Neural progenitor cell (in vitro differentiated cells): ENCODE results near the gene TAOK1. TPM values are rescaled to one million over a fixed set of nuclear protein-coding genes. Genes with fewer than 3 reads are reported as not detected.

Experiments
- DNase-seq: peaks from one replicate; pipeline ENCODE4 v3.0.0-alpha.2; 2016; ENCODE audit warnings: low spot score
- H2AFZ ChIP-seq: fragments of 200-600 bp; sonication (generic); replicated peaks from 2 replicates; pipeline ENCODE4 v1.6.1; 2016; ENCODE audit warnings: antibody characterized with exemption
- H3F3A ChIP-seq: fragments of 200-600 bp; sonication (generic); 2 replicates; pipeline ENCODE4 v1.6.1; 2016; ENCODE audit warnings: antibody characterized with exemption, low read depth
- H3K27ac ChIP-seq: fragments of 200-600 bp; sonication (generic); 2 replicates; pipeline ENCODE4 v1.5.1; 2016; ENCODE audit warnings: mild to moderate bottlenecking
- H3K27me3 ChIP-seq: fragments of 200-600 bp; sonication (generic); 2 replicates; pipeline ENCODE4 v1.6.1; 2016; ENCODE audit warnings: mild to moderate bottlenecking, moderate library complexity
- H3K36me3 ChIP-seq: fragments of 200-600 bp; sonication (generic); 2 replicates; pipeline ENCODE4 v1.5.1; 2016
- H3K4me1 ChIP-seq: fragments of 200-600 bp; sonication (generic); 2 replicates; pipeline ENCODE4 v1.6.1; 2016; ENCODE audit warnings: mixed run types
- H3K4me2 ChIP-seq: fragments of 200-600 bp; sonication (generic); 2 replicates; pipeline ENCODE4 v1.6.1; 2016
- H3K4me3 ChIP-seq: fragments of 200-600 bp; sonication (generic); 2 replicates; pipeline ENCODE4 v1.5.1; 2016
- H3K79me2 ChIP-seq: fragments of 200-600 bp; sonication (generic); 2 replicates; pipeline ENCODE4 v1.6.1; 2016; ENCODE audit warnings: low read depth
- H3K9ac ChIP-seq: fragments of 200-600 bp; sonication (generic); 2 replicates; pipeline ENCODE4 v1.6.1; 2016
- H3K9me3 ChIP-seq: fragments of 200-600 bp; sonication (generic); 2 replicates; pipeline ENCODE4 v1.5.1; 2016; ENCODE audit warnings: low read depth
- H4K20me1 ChIP-seq: fragments of 200-600 bp; sonication (generic); 2 replicates; pipeline ENCODE4 v1.6.1; 2016; ENCODE audit warnings: low read depth
- H3K27ac Mint-ChIP-seq: 3 replicates; pipeline ENCODE4 v1.8.0; 2021; ENCODE audit warnings: mixed read lengths
- H3K27me3 Mint-ChIP-seq: 2 replicates; pipeline ENCODE4 v1.8.0; 2022; ENCODE audit warnings: low read depth, mild to moderate bottlenecking, inconsistent platforms, moderate library complexity, mixed read lengths; ENCODE audit not compliant: insufficient read depth
- H3K36me3 Mint-ChIP-seq: 3 replicates; pipeline ENCODE4 v1.8.0; 2021; ENCODE audit warnings: mixed read lengths
- H3K4me1 Mint-ChIP-seq: 3 replicates; pipeline ENCODE4 v1.8.0; 2021; ENCODE audit warnings: mixed read lengths
- H3K4me3 Mint-ChIP-seq: 3 replicates; pipeline ENCODE4 v1.8.0; 2021; ENCODE audit warnings: mild to moderate bottlenecking, moderate library complexity, mixed read lengths
- H3K9me3 Mint-ChIP-seq: 3 replicates; pipeline ENCODE4 v1.8.0; 2020; ENCODE audit warnings: mixed read lengths
- EZH2 ChIP-seq: fragments of 200-600 bp; sonication (generic); IDR thresholded peaks from 2 replicates; pipeline ENCODE4 v1.6.1; 2017; ENCODE audit warnings: antibody characterized with exemption, mild to moderate bottlenecking, moderate library complexity
- EZH2phosphoT487 ChIP-seq: fragments of 200-600 bp; sonication (generic); IDR thresholded peaks from 2 replicates; pipeline ENCODE4 v1.6.1; 2017; ENCODE audit warnings: antibody characterized with exemption
- total RNA-seq: library from RNA; depleted of rRNA; stranded (reverse); fragments of >200 nt; gene quantifications from 2 replicates; pipeline ENCODE4 v1.2.3, GENCODE V29; 2015; ENCODE audit warnings: low replicate concordance
- TF ChIP-seq, protein P1 (sequence below): fragments of 200-600 bp; sonication (generic); IDR thresholded peaks from 2 replicates; pipeline ENCODE4 v1.5.1; 2017; ENCODE audit warnings: antibody characterized with exemption, mild to moderate bottlenecking

Gene TAOK1
- total RNA-seq, 1 donor from 2014 or later, result 125 TPM

DNA sequence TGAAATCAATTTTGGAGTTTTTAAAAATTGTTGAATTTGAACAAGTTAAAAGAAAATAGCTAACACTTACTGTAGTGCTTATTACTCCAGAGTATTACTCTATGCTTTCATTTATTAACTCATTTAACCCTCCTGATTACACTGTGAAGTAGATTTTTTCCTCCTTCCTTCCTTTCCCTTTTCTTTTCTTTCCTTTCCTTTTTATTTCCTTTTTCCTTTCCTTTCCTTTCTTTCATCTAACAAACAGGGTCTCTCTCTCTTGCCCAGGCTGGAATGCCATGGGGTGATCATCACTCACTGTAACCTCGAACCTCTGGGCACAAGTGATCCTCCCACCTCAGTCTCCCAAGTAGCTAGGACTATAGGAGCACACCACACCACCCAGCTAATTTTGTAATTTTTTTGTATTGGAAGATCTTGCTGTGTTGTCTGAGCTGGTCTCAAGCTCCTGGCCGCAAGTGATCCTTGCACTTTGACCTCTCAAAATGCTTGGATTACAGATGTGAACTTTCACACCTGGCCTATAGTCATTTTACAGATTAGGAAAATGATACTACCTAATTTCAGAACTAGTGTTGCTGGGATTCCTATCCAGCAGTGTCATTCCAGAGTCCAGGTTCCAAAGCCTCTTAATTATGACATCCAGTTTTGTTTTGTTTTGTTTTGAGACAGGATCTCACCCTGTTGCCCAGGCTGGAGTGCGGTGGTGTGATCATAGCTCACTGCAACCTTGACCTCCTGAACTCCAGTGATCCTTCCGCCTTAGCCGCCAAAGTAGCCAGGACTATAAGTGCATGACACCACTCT is 59.9 kb downstream of the TAOK1 start:
- Histone ChIP-seq H4K20me1 (peaks cover 61% of the 10 kb centered on the region), H3K4me1 (no peaks in the 10 kb centered on the region), H3K9me3 (peaks cover 5% of the 10 kb centered on the region), H3K4me3 (no peak overlapping the region), H3K27me3 (no peaks in the 10 kb centered on the region), H3K9ac (no peak overlapping the region), H3K79me2 (peaks cover 98% of the 10 kb centered on the region), H3K27ac (peak overlapping the region; percentile 27), H3K36me3 (peaks cover 21% of the 10 kb centered on the region), H3K4me2 (no peak overlapping the region), H3F3A (peaks cover 6% of the 10 kb centered on the region), H2AFZ (no peak overlapping the region)
- Mint-ChIP-seq H3K36me3 (peaks cover 27% of the 10 kb centered on the region), H3K27me3 (no peaks in the 10 kb centered on the region), H3K4me1 (peaks cover 3% of the 10 kb centered on the region), H3K27ac (no peak overlapping the region), H3K4me3 (no peak overlapping the region), H3K9me3 (peaks cover 11% of the 10 kb centered on the region)
- TF ChIP-seq EZH2 (no peak), EZH2phosphoT487 (no peak)
- TF ChIP-seq, protein P1, sequence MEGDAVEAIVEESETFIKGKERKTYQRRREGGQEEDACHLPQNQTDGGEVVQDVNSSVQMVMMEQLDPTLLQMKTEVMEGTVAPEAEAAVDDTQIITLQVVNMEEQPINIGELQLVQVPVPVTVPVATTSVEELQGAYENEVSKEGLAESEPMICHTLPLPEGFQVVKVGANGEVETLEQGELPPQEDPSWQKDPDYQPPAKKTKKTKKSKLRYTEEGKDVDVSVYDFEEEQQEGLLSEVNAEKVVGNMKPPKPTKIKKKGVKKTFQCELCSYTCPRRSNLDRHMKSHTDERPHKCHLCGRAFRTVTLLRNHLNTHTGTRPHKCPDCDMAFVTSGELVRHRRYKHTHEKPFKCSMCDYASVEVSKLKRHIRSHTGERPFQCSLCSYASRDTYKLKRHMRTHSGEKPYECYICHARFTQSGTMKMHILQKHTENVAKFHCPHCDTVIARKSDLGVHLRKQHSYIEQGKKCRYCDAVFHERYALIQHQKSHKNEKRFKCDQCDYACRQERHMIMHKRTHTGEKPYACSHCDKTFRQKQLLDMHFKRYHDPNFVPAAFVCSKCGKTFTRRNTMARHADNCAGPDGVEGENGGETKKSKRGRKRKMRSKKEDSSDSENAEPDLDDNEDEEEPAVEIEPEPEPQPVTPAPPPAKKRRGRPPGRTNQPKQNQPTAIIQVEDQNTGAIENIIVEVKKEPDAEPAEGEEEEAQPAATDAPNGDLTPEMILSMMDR, result no peak
- no peak for DNase-seq

DNA sequence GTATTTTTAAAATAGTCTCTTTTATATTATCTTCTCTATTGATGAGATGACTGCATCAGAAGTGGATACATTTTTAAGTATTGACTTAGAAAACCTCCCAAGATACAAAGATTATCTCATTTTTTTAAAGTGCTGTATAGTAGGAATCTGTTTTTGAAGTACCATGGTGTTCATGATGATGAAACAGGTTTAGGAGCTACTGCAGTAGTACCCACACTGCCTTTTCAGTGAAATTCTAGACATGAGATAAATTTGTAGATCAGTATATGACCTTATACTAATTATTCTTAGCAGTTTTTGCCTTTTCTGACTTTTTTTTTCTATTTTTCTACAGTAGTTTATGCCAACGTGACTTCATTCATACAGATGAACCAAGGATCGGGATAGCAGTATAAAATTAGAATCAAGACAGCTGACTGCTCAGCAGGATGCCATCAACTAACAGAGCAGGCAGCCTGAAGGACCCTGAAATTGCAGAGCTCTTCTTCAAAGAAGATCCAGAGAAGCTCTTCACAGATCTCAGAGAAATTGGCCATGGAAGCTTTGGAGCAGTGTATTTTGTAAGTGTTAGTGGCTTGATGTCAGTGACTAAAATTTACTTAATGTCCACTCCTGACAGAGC is 61.1 kb downstream of the TAOK1 start:
- H3K27ac ChIP-seq, result no peak overlapping the region
- H4K20me1 ChIP-seq, result peaks cover 55% of the 10 kb centered on the region
- Mint-ChIP-seq H3K27ac (no peak overlapping the region), H3K4me1 (peaks cover 3% of the 10 kb centered on the region), H3K36me3 (peaks cover 35% of the 10 kb centered on the region), H3K4me3 (no peak overlapping the region), H3K27me3 (no peaks in the 10 kb centered on the region), H3K9me3 (peaks cover 11% of the 10 kb centered on the region)
- H3K27me3 ChIP-seq, result no peaks in the 10 kb centered on the region
- no peak overlapping the region for H3K4me3 ChIP-seq
- no peak overlapping the region for H2AFZ ChIP-seq
- peaks cover 5% of the 10 kb centered on the region for H3K9me3 ChIP-seq
- H3K4me1 ChIP-seq, result no peaks in the 10 kb centered on the region
- H3K36me3 ChIP-seq, result peaks cover 25% of the 10 kb centered on the region
- no peak overlapping the region for H3K4me2 ChIP-seq
- no peak for DNase-seq
- peaks cover 98% of the 10 kb centered on the region for H3K79me2 ChIP-seq
- H3F3A ChIP-seq, result peaks cover 6% of the 10 kb centered on the region
- H3K9ac ChIP-seq, result no peak overlapping the region
- TF ChIP-seq EZH2phosphoT487 (no peak), EZH2 (no peak)
- TF ChIP-seq, protein P1, result no peak

DNA sequence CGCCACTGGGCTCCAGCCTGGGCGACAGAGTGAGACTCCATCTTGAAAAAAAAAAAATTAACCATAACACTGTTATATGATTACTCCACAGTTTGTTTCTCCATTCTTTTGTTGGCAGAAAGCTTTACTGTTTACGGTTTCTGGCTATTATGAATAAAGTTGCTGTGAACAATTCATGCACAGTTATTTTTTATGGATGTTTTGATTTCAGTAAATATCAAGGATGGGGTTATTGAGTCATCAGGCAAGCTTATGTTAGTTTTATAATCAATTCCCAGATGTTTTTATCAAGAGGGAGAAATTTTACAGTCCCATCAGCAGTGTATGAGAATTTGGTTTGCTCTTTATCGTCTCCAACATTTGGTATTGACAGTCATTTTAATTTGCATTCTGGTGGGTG is 67.9 kb downstream of the TAOK1 start:
- H3K4me1 Mint-ChIP-seq, result no peaks in the 10 kb centered on the region
- DNase-seq, result no peak

More for the DNA sequence above, 67.9 kb downstream of the TAOK1 start:
- Histone ChIP-seq H3F3A (peaks cover 7% of the 10 kb centered on the region), H3K36me3 (peaks cover 12% of the 10 kb centered on the region), H3K4me3 (no peak overlapping the region), H2AFZ (no peak overlapping the region), H3K27me3 (no peaks in the 10 kb centered on the region), H3K9ac (no peak overlapping the region), H4K20me1 (peaks cover 50% of the 10 kb centered on the region), H3K4me1 (no peaks in the 10 kb centered on the region), H3K27ac (no peak overlapping the region), H3K4me2 (no peak overlapping the region), H3K79me2 (peaks cover 99% of the 10 kb centered on the region), H3K9me3 (peaks cover 5% of the 10 kb centered on the region)
- no peak for TF ChIP-seq EZH2
- TF ChIP-seq EZH2phosphoT487, result no peak
- TF ChIP-seq, protein P1, result no peak
- Mint-ChIP-seq H3K36me3 (peaks cover 35% of the 10 kb centered on the region), H3K4me3 (no peak overlapping the region), H3K9me3 (peaks cover 9% of the 10 kb centered on the region), H3K27ac (no peak overlapping the region), H3K27me3 (no peaks in the 10 kb centered on the region)
